Measurements from ENCODE around the gene JTB.

DNA sequence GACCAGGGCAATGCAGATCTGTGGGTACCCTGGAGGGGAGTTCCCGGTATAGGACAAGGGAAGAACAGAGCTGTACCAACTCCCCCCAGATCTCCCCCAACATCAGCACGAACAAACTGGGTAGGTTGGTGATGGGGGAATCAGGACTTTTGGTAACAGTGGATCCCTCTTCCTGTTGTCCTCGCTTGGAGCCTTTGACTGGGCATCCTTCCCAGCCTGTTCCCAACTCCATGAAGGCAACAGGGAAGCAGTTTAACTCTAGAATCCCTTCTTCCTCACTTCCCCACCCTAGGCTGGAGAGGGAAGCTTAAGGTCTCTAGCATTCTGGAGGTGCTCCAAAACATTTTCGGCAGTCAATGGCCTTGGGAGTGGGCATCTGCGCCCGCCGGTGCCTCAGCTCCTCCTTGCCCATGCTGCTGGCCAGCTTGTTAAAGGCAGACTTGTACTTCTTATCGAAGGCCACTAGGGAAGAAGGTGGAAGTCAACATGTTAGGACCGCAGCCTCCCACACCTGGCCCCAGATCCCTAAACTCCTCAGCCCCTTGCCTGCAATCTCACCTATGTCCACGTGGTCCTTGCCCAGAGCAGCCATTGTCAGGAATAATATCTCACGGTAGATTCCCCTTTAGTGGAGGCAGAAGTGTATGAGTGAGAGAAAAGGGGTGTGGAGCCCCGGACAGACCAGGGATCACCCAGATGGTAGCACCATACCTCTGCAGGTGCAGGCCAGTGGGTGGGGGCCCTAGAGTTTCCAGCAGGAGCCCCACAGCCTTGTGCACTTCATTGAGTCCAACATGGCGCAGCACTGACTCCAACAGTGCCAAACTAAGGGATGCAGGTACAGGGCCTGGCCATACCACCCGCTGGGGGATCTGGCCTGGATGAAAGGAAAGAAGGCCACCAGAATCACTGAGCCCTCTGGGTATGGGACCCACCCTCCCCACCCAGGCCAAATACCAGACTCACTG lies 47.2 kb downstream of the JTB start:
- TF ChIP-seq, protein P1, sequence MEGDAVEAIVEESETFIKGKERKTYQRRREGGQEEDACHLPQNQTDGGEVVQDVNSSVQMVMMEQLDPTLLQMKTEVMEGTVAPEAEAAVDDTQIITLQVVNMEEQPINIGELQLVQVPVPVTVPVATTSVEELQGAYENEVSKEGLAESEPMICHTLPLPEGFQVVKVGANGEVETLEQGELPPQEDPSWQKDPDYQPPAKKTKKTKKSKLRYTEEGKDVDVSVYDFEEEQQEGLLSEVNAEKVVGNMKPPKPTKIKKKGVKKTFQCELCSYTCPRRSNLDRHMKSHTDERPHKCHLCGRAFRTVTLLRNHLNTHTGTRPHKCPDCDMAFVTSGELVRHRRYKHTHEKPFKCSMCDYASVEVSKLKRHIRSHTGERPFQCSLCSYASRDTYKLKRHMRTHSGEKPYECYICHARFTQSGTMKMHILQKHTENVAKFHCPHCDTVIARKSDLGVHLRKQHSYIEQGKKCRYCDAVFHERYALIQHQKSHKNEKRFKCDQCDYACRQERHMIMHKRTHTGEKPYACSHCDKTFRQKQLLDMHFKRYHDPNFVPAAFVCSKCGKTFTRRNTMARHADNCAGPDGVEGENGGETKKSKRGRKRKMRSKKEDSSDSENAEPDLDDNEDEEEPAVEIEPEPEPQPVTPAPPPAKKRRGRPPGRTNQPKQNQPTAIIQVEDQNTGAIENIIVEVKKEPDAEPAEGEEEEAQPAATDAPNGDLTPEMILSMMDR (IDR thresholded peaks at IDR 0.05; ENCODE audit: borderline replicate concordance, extremely low read depth, low read length, poor library complexity, severe bottlenecking) = no peak
- TF ChIP-seq EZH2 (IDR thresholded peaks at IDR 0.05; ENCODE audit: borderline replicate concordance, low read depth, low read length, severe bottlenecking) = no peak
